Astrocyte (in vitro differentiated cells and primary cell): ENCODE measurements around the gene LRTM2.

Source experiments
- CTCF ChIP-seq: IDR thresholded peaks from 2 replicates; pipeline ENCODE4 v1.5.1; 2011; ENCODE audit warnings: low read depth, mild to moderate bottlenecking, inconsistent platforms, low read length, moderate library complexity; ENCODE audit not compliant: insufficient read depth
- EZH2 ChIP-seq: IDR thresholded peaks from 2 replicates; pipeline ENCODE4 v1.6.1; 2012; ENCODE audit warnings: mild to moderate bottlenecking, low read length, inconsistent platforms; ENCODE audit not compliant: insufficient read depth

GRCh38 chr12:1798641-1799020 is 21.7 kb upstream of the LRTM2 start:
- TF ChIP-seq EZH2 (no peak), CTCF (no peak)
